OCI-LY1 (cell line): ENCODE data around the gene PPP1R14B.

Experiments
- H2AFZ ChIP-seq: fragments of 200-600 bp; sonication (generic), shearing (Covaris generic); 2 replicates; pipeline ENCODE4 v1.6.0; 2014; ENCODE audit warnings: antibody characterized with exemption, mild to moderate bottlenecking, low read length
- H3F3A ChIP-seq: fragments of 200-600 bp; sonication (generic), shearing (Covaris generic); 2 replicates; pipeline ENCODE4 v1.6.0; 2014; ENCODE audit warnings: mild to moderate bottlenecking, antibody characterized with exemption, low read length, moderate library complexity; ENCODE audit not compliant: insufficient read depth
- H3K27ac ChIP-seq: fragments of 200-600 bp; sonication (generic); 2 replicates; pipeline ENCODE4 v1.5.1; 2014; ENCODE audit warnings: low read length, mixed run types, mild to moderate bottlenecking, low read depth; ENCODE audit not compliant: poor library complexity, severe bottlenecking
- H3K27me3 ChIP-seq: fragments of 200-600 bp; sonication (generic); 2 replicates; pipeline ENCODE4 v1.6.0; 2014; ENCODE audit warnings: antibody characterized with exemption, mild to moderate bottlenecking, low read length, moderate library complexity; ENCODE audit not compliant: insufficient read depth
- H3K36me3 ChIP-seq: fragments of 200-600 bp; sonication (generic); 2 replicates; pipeline ENCODE4 v1.6.1; 2014; ENCODE audit warnings: mild to moderate bottlenecking, antibody characterized with exemption, low read length, moderate library complexity, mixed read lengths; ENCODE audit not compliant: insufficient read depth
- H3K4me1 ChIP-seq: fragments of 200-600 bp; sonication (generic); 2 replicates; pipeline ENCODE4 v1.5.1; 2014; ENCODE audit warnings: mild to moderate bottlenecking, low read length, moderate library complexity; ENCODE audit not compliant: insufficient read depth, severe bottlenecking
- H3K4me2 ChIP-seq: fragments of 200-600 bp; sonication (generic), shearing (Covaris generic); 2 replicates; pipeline ENCODE4 v1.6.1; 2014; ENCODE audit warnings: low read length
- H3K4me3 ChIP-seq: fragments of 200-600 bp; sonication (generic); 2 replicates; pipeline ENCODE4 v1.5.1; 2014; ENCODE audit warnings: low read length, low read depth, mild to moderate bottlenecking, mixed read lengths; ENCODE audit not compliant: poor library complexity, severe bottlenecking
- H3K79me2 ChIP-seq: fragments of 200-600 bp; shearing (Covaris generic); 2 replicates; pipeline ENCODE4 v1.6.1; 2016; ENCODE audit warnings: mixed run types, low read length, mixed read lengths; ENCODE audit not compliant: insufficient read depth
- H3K9ac ChIP-seq: fragments of 200-600 bp; sonication (generic), shearing (Covaris generic); 2 replicates; pipeline ENCODE4 v1.6.1; 2014; ENCODE audit warnings: mild to moderate bottlenecking, low read length, mixed read lengths
- H3K9me2 ChIP-seq: fragments of 200-600 bp; sonication (generic), shearing (Covaris generic); 2 replicates; pipeline ENCODE4 v1.6.1; 2014; ENCODE audit warnings: low read depth, mild to moderate bottlenecking, low read length, mixed read lengths
- H3K9me3 ChIP-seq: fragments of 200-600 bp; shearing (Covaris generic); 2 replicates; pipeline ENCODE4 v1.6.1; 2014; ENCODE audit warnings: low read length, mixed read lengths
- H4K20me1 ChIP-seq: fragments of 200-600 bp; sonication (generic), shearing (Covaris generic); 2 replicates; pipeline ENCODE4 v1.6.0; 2016; ENCODE audit warnings: mild to moderate bottlenecking, low read length; ENCODE audit not compliant: insufficient read depth
- CTCF ChIP-seq: fragments of 200-600 bp; sonication (generic), shearing (Covaris generic); IDR thresholded peaks from 2 replicates; pipeline ENCODE4 v1.5.1; 2017; ENCODE audit warnings: mild to moderate bottlenecking, antibody characterized with exemption, low read length, moderate library complexity, mixed read lengths
- EZH2 ChIP-seq: fragments of 200-600 bp; sonication (generic), shearing (Covaris generic); IDR thresholded peaks from 2 replicates; pipeline ENCODE4 v1.8.0; 2017; ENCODE audit warnings: borderline replicate concordance, mixed run types, mild to moderate bottlenecking, antibody characterized with exemption, low read length, moderate library complexity, mixed read lengths

PPP1R14B gene

GRCh38 chr11:64265176-64266160 lies 18.7 kb upstream of the PPP1R14B start:
- H3K9ac ChIP-seq = no peak overlapping the region
- H3K4me1 ChIP-seq = peaks cover 16% of the 10 kb centered on the region
- no peaks in the 10 kb centered on the region for H3K27me3 ChIP-seq
- H3K79me2 ChIP-seq = no peaks in the 10 kb centered on the region
- no peak overlapping the region for H3K27ac ChIP-seq
- TF ChIP-seq CTCF (no peak), EZH2 (no peak)
- no peak overlapping the region for H2AFZ ChIP-seq
- H3K4me2 ChIP-seq = no peak overlapping the region
- no peaks in the 10 kb centered on the region for H3K9me2 ChIP-seq
- no peaks in the 10 kb centered on the region for H3F3A ChIP-seq
- no peaks in the 10 kb centered on the region for H4K20me1 ChIP-seq
- no peak overlapping the region for H3K4me3 ChIP-seq
- H3K36me3 ChIP-seq = peaks cover 14% of the 10 kb centered on the region
- no peaks in the 10 kb centered on the region for H3K9me3 ChIP-seq

- H3K9ac ChIP-seq = no peak overlapping the region
- H3K9me3 ChIP-seq = no peaks in the 10 kb centered on the region
- no peak overlapping the region for H3K27ac ChIP-seq
- H3K4me1 ChIP-seq = peaks cover 16% of the 10 kb centered on the region
- H3K36me3 ChIP-seq = peaks cover 23% of the 10 kb centered on the region
- no peak overlapping the region for H3K4me3 ChIP-seq
- no peaks in the 10 kb centered on the region for H4K20me1 ChIP-seq
- no peaks in the 10 kb centered on the region for H3K9me2 ChIP-seq
- H3K27me3 ChIP-seq = no peaks in the 10 kb centered on the region
- H3K4me2 ChIP-seq = no peak overlapping the region
- no peaks in the 10 kb centered on the region for H3K79me2 ChIP-seq
- no peak for TF ChIP-seq CTCF
- no peak for TF ChIP-seq EZH2
- H3F3A ChIP-seq = no peaks in the 10 kb centered on the region
- no peak overlapping the region for H2AFZ ChIP-seq
Observed at GRCh38 chr11:64264371-64264852, 17.7 kb upstream of the PPP1R14B start.

GRCh38 chr11:64263947-64264317 lies 17.2 kb upstream of the PPP1R14B start:
- H3K9ac ChIP-seq = no peak overlapping the region
- H3K4me3 ChIP-seq = no peak overlapping the region
- no peaks in the 10 kb centered on the region for H4K20me1 ChIP-seq
- no peak overlapping the region for H2AFZ ChIP-seq
- H3K4me1 ChIP-seq = peaks cover 13% of the 10 kb centered on the region
- peaks cover 28% of the 10 kb centered on the region for H3K36me3 ChIP-seq
- H3K27ac ChIP-seq = no peak overlapping the region
- no peaks in the 10 kb centered on the region for H3K79me2 ChIP-seq
- TF ChIP-seq EZH2 = no peak
- TF ChIP-seq CTCF = no peak
- no peak overlapping the region for H3K4me2 ChIP-seq
- no peaks in the 10 kb centered on the region for H3K27me3 ChIP-seq
- H3K9me2 ChIP-seq = no peaks in the 10 kb centered on the region
- H3F3A ChIP-seq = no peaks in the 10 kb centered on the region
- no peaks in the 10 kb centered on the region for H3K9me3 ChIP-seq
